Hepatocyte (in vitro differentiated cells): Measurements from ENCODE around the gene GON7. TPM values are rescaled to one million over a fixed set of nuclear protein-coding genes. Genes with fewer than 3 reads are reported as not detected.

ENCODE experiments used
- DNase-seq: peaks from one replicate; pipeline ENCODE4 v3.0.0-alpha.2; 2016; ENCODE audit warnings: low spot score
- H2AFZ ChIP-seq: fragments of 200-600 bp; sonication (generic); 2 replicates; pipeline ENCODE4 v1.6.0; 2016; ENCODE audit warnings: antibody characterized with exemption, mild to moderate bottlenecking
- H3K27ac ChIP-seq: fragments of 200-600 bp; sonication (generic); 2 replicates; pipeline ENCODE4 v1.5.1; 2016; ENCODE audit warnings: mild to moderate bottlenecking
- H3K27me3 ChIP-seq: fragments of 200-600 bp; sonication (generic); 2 replicates; pipeline ENCODE4 v1.6.1; 2016
- H3K36me3 ChIP-seq: fragments of 200-600 bp; sonication (generic); replicated peaks from 2 replicates; pipeline ENCODE4 v1.5.1; 2016; ENCODE audit warnings: low read depth; ENCODE audit not compliant: insufficient read depth
- H3K4me1 ChIP-seq: fragments of 200-600 bp; sonication (generic); 2 replicates; pipeline ENCODE4 v1.5.1; 2016; ENCODE audit warnings: mild to moderate bottlenecking, moderate library complexity; ENCODE audit not compliant: insufficient read depth
- H3K4me2 ChIP-seq: fragments of 200-600 bp; sonication (generic); 2 replicates; pipeline ENCODE4 v1.6.0; 2016
- H3K4me3 ChIP-seq: fragments of 200-600 bp; sonication (generic); 2 replicates; pipeline ENCODE4 v1.5.1; 2016; ENCODE audit warnings: mild to moderate bottlenecking
- H3K79me2 ChIP-seq: fragments of 200-600 bp; sonication (generic); 2 replicates; pipeline ENCODE4 v1.6.0; 2017; ENCODE audit warnings: mild to moderate bottlenecking
- H3K9me2 ChIP-seq: fragments of 200-600 bp; sonication (generic); replicated peaks from 2 replicates; pipeline ENCODE4 v1.6.0; 2017; ENCODE audit warnings: mild to moderate bottlenecking; ENCODE audit not compliant: insufficient read depth
- H3K9me3 ChIP-seq: fragments of 200-600 bp; sonication (generic); 2 replicates; pipeline ENCODE4 v1.5.1; 2016; ENCODE audit warnings: low read depth, mild to moderate bottlenecking
- H4K20me1 ChIP-seq: fragments of 200-600 bp; sonication (generic); 2 replicates; pipeline ENCODE4 v1.6.0; 2016; ENCODE audit warnings: mild to moderate bottlenecking; ENCODE audit not compliant: insufficient read depth, poor library complexity, severe bottlenecking
- CTCF ChIP-seq: fragments of 200-600 bp; sonication (generic); IDR thresholded peaks from 2 replicates; pipeline ENCODE4 v1.5.1; 2016; ENCODE audit warnings: antibody characterized with exemption, mild to moderate bottlenecking; ENCODE audit not compliant: poor library complexity
- EZH2 ChIP-seq: fragments of 200-600 bp; sonication (generic); IDR thresholded peaks from 2 replicates; pipeline ENCODE4 v1.6.1; 2016; ENCODE audit warnings: antibody characterized with exemption, mild to moderate bottlenecking, borderline replicate concordance
- EZH2phosphoT487 ChIP-seq: fragments of 200-600 bp; sonication (generic); IDR thresholded peaks from one replicate; pipeline ENCODE4 v1.6.1; 2018; ENCODE audit warnings: antibody characterized with exemption, mild to moderate bottlenecking, low read depth, moderate library complexity; ENCODE audit not compliant: unreplicated experiment, severe bottlenecking
- WGBS: methylation state at CpG from one replicate; pipeline ENCODE4 v1.1.6; 2016; ENCODE audit warnings: low lambda C conversion rate; ENCODE audit errors: missing lambda C conversion rate; 5-methylcytosine and 5-hydroxymethylcytosine counted together
- polyA plus RNA-seq: library from polyadenylated mRNA; unstranded; fragments of >200 nt; fragmentation: Nextera tagmentation; extraction: Ambion mirVana; gene quantifications from 2 replicates; pipeline ENCODE4 v1.2.1, GENCODE V29; 2016
- total RNA-seq: library from RNA; depleted of rRNA; stranded (reverse); fragments of >200 nt; gene quantifications from 2 replicates; pipeline ENCODE4 v1.2.3, GENCODE V29; 2014

The GON7 gene
- total and polyA plus RNA-seq, 2 experiments from 2014 or later, result 13.7 to 22.7 TPM

DNA sequence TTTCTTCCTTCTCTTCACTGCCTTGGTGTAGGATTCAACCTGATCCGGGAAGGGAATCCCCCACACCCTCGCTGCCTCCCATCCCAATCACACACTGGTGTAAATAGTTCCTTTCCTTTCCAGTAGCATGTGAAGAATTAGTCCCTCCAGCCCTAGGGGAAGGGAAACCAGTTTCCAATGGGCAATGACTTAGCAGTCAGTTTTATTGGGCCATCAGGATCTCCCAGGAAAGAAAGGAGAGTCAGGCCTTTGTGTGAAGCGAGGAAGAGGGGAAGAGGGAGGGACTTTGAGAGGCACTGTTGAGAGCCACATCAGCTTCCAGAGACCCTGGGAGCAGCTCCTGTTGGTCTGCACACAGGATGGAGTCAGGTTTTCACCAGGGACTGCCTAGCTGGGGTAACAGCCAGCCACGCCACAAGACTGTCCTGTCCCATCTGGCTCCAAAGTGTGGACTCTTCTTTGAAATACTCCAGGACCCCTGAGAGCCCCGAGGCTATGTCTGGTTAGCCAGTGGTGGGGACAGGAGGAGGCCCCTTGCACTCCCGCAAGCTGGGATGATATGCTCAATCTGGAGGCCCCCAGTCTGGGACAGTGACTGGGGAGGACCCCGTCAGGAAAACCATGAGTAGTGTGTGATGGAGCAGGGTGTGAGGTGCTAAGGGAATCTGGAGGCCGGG, 50.0 kb downstream of the GON7 start:
- no peaks in the 10 kb centered on the region for H3K9me2 ChIP-seq
- no peaks in the 10 kb centered on the region for H4K20me1 ChIP-seq
- TF ChIP-seq EZH2phosphoT487, result no peak
- TF ChIP-seq CTCF, result no peak
- no peak overlapping the region for H3K27ac ChIP-seq
- no peaks in the 10 kb centered on the region for H3K9me3 ChIP-seq
- WGBS, result 65% methylated on average over 8 of the region's 8 CpGs
- H3K4me2 ChIP-seq, result no peak overlapping the region
- no peak overlapping the region for H3K4me3 ChIP-seq
- H2AFZ ChIP-seq, result no peak overlapping the region
- no peaks in the 10 kb centered on the region for H3K36me3 ChIP-seq
- H3K27me3 ChIP-seq, result no peaks in the 10 kb centered on the region
- H3K4me1 ChIP-seq, result no peaks in the 10 kb centered on the region
- DNase-seq, result no peak
- no peaks in the 10 kb centered on the region for H3K79me2 ChIP-seq

- 71% methylated on average over 2 of the region's 2 CpGs for WGBS
- H3K9me3 ChIP-seq, result no peaks in the 10 kb centered on the region
- DNase-seq, result no peak
- H3K4me2 ChIP-seq, result no peak overlapping the region
- H2AFZ ChIP-seq, result no peak overlapping the region
- no peak overlapping the region for H3K27ac ChIP-seq
- TF ChIP-seq EZH2, result no peak
- no peak for TF ChIP-seq CTCF
- no peak for TF ChIP-seq EZH2phosphoT487
- no peaks in the 10 kb centered on the region for H3K79me2 ChIP-seq
- no peaks in the 10 kb centered on the region for H3K27me3 ChIP-seq
- H3K36me3 ChIP-seq, result no peaks in the 10 kb centered on the region
- no peaks in the 10 kb centered on the region for H3K4me1 ChIP-seq
- H3K9me2 ChIP-seq, result no peaks in the 10 kb centered on the region
- H3K4me3 ChIP-seq, result no peak overlapping the region
- H4K20me1 ChIP-seq, result no peaks in the 10 kb centered on the region
Measured at GRCh38 chr14:93155667-93156066, 51.2 kb downstream of the GON7 start.

- Histone ChIP-seq H2AFZ (no peak overlapping the region), H3K9me3 (no peaks in the 10 kb centered on the region), H3K79me2 (no peaks in the 10 kb centered on the region), H3K4me1 (peaks cover 9% of the 10 kb centered on the region), H3K9me2 (no peaks in the 10 kb centered on the region), H3K4me2 (no peak overlapping the region), H4K20me1 (no peaks in the 10 kb centered on the region), H3K4me3 (no peak overlapping the region), H3K27me3 (no peaks in the 10 kb centered on the region), H3K27ac (no peak overlapping the region), H3K36me3 (no peaks in the 10 kb centered on the region)
- no peak for DNase-seq
- TF ChIP-seq EZH2 (no peak), EZH2phosphoT487 (no peak), CTCF (no peak)
- WGBS, result 84% methylated on average over 7 of the region's 7 CpGs
Measured at GRCh38 chr14:93153121-93153520, 53.7 kb downstream of the GON7 start.

Other genes starting within 250 kb of the GON7 start
- 55.9 and 66.7 TPM in 2 replicates for gene ITPK1, start 91.1 kb downstream of the GON7 start, total RNA-seq
- 47.4 and 49.8 TPM in 2 replicates for gene ITPK1, start 91.1 kb downstream of the GON7 start, polyA plus RNA-seq
- gene MOAP1, start 22.2 kb downstream of the GON7 start, total RNA-seq, result 35.5 and 36.2 TPM in 2 replicates
- 26.1 and 27.3 TPM in 2 replicates for gene MOAP1, start 22.2 kb downstream of the GON7 start, polyA plus RNA-seq
- 17.5 and 17.8 TPM in 2 replicates for gene LYSET, start 21.7 kb downstream of the GON7 start, total RNA-seq
- 45.4 and 53.0 TPM in 2 replicates for gene LYSET, start 21.7 kb downstream of the GON7 start, polyA plus RNA-seq
- 14.9 and 16.3 TPM in 2 replicates for gene UBR7, start 191 bp upstream of the GON7 start, total RNA-seq
- gene UBR7, start 191 bp upstream of the GON7 start, polyA plus RNA-seq, result 12.1 and 13.1 TPM in 2 replicates
- 24.5 and 25.8 TPM in 2 replicates for gene BTBD7, start 126.0 kb upstream of the GON7 start, total RNA-seq
- gene BTBD7, start 126.0 kb upstream of the GON7 start, polyA plus RNA-seq, result 14.4 and 14.8 TPM in 2 replicates
- gene COX8C, start 140.1 kb upstream of the GON7 start, total RNA-seq, result not detected in 2 replicates
- not detected in 2 replicates for gene COX8C, start 140.1 kb upstream of the GON7 start, polyA plus RNA-seq
- gene UNC79, start 223.9 kb upstream of the GON7 start, total RNA-seq, result 0.20 TPM in 2 replicates
- gene UNC79, start 223.9 kb upstream of the GON7 start, polyA plus RNA-seq, result 0.15 and 0.16 TPM in 2 replicates